ENCODE data around the gene CNPPD1. TPM values are rescaled to one million over a fixed set of nuclear protein-coding genes. Genes with fewer than 3 reads are reported as not detected.

Gene CNPPD1
- total RNA-seq, 4 donors from 2014 or later, result 50.6 to 82.0 (median 66.0) TPM

DNA sequence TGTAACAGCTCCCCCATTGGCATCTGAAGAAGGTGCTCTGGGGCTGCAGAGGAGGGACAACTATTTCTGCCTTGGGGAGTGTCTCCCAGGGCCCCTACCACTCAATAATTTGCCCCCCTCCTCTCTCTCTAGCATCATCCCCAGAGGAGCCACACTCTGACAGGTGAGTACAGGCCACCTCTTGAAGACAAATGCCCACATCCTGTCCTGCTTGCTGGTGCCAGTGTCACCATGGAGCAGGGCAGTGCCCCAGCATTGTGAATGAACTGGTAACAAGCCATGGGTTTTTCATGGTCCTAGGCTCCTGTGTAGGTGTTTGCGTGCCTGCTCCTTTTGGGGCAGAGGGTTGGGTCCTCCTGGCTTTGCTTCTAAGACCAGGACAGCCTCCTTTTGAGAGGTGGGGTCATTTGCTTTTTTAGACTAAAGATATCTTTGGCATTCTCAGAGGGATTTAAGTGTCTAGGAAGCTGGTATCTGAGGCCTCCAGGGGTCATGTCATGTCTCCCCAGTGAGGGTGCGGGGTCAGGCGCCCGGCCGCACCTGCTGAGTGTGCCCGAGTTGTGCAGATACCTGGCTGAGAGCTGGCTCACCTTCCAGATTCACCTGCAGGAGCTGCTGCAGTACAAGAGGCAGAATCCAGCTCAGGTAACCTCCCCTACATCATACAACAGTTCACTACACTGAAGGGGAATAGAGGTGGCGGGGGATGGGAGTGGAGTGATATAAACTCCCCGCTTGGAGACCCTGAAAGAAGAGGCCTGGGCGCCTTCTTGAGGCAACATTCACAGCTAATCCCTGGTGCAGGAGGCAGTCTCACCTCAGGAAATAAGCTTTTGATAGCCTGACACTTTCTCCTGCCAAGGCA, 3.1 kb upstream of the CNPPD1 start:
- 97 to 100% methylated on average over 2 to 5 of the region's 9 CpGs for whole genome bisulfite sequencing, 2 donors (ENCODE audit: low coverage in 1 of 2)
- H3K36me3 ChIP-seq, result peaks cover 0 to 56% of the 10 kb centered on the region in 2 donors
- no peaks in the 10 kb centered on the region for H3K9me3 ChIP-seq
- no peak overlapping the region for H3K27ac ChIP-seq
- no peak for ATAC-seq
- H3K4me1 ChIP-seq, result peaks cover 0 to 46% (median 25%) of the 10 kb centered on the region in 3 donors
- TF ChIP-seq EP300 (IDR thresholded peaks at IDR 0.05) (no peak), POLR2AphosphoS5 (IDR thresholded peaks at IDR 0.05) (no peak), POLR2A (IDR thresholded peaks at IDR 0.05) (no peak)
- TF ChIP-seq, protein P1, sequence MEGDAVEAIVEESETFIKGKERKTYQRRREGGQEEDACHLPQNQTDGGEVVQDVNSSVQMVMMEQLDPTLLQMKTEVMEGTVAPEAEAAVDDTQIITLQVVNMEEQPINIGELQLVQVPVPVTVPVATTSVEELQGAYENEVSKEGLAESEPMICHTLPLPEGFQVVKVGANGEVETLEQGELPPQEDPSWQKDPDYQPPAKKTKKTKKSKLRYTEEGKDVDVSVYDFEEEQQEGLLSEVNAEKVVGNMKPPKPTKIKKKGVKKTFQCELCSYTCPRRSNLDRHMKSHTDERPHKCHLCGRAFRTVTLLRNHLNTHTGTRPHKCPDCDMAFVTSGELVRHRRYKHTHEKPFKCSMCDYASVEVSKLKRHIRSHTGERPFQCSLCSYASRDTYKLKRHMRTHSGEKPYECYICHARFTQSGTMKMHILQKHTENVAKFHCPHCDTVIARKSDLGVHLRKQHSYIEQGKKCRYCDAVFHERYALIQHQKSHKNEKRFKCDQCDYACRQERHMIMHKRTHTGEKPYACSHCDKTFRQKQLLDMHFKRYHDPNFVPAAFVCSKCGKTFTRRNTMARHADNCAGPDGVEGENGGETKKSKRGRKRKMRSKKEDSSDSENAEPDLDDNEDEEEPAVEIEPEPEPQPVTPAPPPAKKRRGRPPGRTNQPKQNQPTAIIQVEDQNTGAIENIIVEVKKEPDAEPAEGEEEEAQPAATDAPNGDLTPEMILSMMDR (IDR thresholded peaks at IDR 0.05), result no peak
- no peaks in the 10 kb centered on the region for H3K27me3 ChIP-seq
- H3K4me3 ChIP-seq, result peak overlapping the region in 1 of 2 donors; percentile 99

DNA sequence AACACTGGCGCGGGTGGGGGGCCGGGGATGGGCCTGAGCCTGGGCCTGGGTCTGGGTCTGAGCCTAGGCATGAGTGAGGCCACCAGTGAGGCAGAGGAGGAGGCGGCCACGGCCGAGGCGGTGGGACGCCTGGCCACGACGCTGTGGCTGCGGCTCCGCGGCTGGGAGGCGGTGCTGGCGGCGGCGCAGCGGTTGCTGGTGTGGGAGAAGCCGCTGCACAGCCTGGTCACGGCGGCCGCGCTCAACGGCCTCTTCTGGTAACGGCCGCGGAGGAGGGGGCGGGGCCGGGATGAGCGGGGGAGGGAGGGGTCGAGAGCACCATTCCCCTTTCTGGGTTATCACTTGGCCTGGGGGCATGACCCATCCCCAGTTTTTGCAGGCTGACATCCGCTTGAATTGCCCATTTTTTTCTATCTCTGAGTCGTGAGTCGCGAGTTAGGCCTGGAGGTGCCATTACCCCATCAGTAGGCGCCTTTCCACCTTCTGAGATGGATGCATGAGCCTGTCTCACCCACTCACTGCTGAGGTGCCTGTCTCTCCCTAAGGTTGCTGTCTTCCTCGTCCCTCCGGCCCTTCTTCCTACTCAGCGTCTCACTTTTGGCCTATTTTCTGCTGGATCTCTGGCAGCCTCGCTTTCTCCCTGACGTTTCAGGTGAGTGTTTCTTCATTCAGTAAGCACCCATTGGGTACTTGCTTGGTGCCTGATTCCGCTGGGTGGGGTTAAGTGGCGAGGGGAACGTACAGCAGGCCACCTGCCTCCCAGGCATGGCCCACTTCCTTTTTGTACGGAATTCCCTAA, 1.9 kb upstream of the CNPPD1 start:
- no peaks in the 10 kb centered on the region for H3K9me3 ChIP-seq
- H3K4me3 ChIP-seq, result peak overlapping the region; percentile 82 to 99
- peaks cover 0 to 52% (median 26%) of the 10 kb centered on the region in 3 donors for H3K4me1 ChIP-seq
- H3K27me3 ChIP-seq, result no peaks in the 10 kb centered on the region
- WGBS, 2 donors (ENCODE audit: low coverage in 1 of 2), result 3% methylated on average over 8 to 13 of the region's 45 CpGs
- H3K27ac ChIP-seq, result peak overlapping the region; percentile 95 to 99 (median 96)
- TF ChIP-seq, protein P1 (IDR thresholded peaks at IDR 0.05), result peak in 1 of 4 experiments; percentile 8
- no peak for TF ChIP-seq POLR2AphosphoS5 (IDR thresholded peaks at IDR 0.05)
- TF ChIP-seq EP300 (IDR thresholded peaks at IDR 0.05), result no peak
- TF ChIP-seq POLR2A (IDR thresholded peaks at IDR 0.05), result no peak
- ATAC-seq, result no peak
- peaks cover 0 to 58% of the 10 kb centered on the region in 2 donors for H3K36me3 ChIP-seq

DNA sequence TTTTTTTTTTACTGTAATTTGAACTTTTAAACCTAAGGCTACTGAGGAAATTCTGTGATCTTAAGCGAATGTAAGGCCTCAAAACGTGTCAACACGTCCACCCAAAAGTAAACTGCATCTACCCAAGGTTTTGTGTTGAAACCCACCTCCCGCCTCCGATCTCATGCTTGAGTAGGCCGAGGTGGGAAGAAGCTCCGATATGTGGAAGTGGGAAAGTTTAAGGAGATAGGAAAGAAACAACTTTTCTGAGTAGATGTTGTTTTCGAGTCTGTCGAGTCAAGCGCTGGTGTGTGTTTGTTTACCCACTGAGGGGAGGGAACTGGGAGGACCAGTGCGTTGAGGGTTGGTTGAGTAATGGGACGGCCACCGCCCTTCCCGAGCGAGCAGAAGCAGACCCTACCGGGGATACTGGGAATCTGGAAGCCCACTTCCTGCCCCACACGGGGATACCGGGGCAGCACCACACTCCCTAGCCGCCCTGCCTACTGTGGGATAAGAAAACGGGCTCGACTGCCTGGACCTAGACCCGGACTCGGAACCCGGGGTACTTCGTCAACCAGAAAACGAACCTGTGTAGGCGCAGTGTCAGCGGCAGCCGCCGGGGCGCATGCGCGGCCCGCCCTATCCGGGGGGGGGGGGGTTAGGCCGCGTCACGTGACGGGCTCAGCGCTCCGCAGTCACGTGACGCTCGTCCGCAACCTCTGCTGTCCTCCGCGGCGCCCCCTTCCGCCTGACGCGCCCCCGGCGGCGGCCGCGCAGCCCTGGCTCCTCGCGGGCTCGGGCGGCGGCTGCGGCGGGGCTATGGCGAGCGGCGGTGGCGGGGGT, 1.0 kb upstream of the CNPPD1 start, which contains the start of gene RETREG2:
Gene RETREG2 (plus strand): TSS at position 724 of the 825 bp plus-strand sequence. CDS start 78 bp downstream, at position 802.
- Histone ChIP-seq H3K9me3 (no peaks in the 10 kb centered on the region), H3K4me1 (peaks cover 0 to 52% (median 26%) of the 10 kb centered on the region in 3 donors), H3K36me3 (peaks cover 0 to 58% of the 10 kb centered on the region in 2 donors), H3K27ac (peak within 1 kb of the TSS; percentile 95 to 99 (median 96)), H3K27me3 (no peaks in the 10 kb centered on the region), H3K4me3 (peak within 1 kb of the TSS; percentile 82 to 99)
- 1 to 2% methylated on average over 9 to 16 of the region's 67 CpGs for WGBS, 2 donors (ENCODE audit: low coverage in 1 of 2)
- peak; percentile 87 for ATAC-seq
- TF ChIP-seq EP300 (IDR thresholded peaks at IDR 0.05) (no peak), POLR2AphosphoS5 (IDR thresholded peaks at IDR 0.05) (peak; percentile 98), POLR2A (IDR thresholded peaks at IDR 0.05) (peak; percentile 97 to 98)
- TF ChIP-seq, protein P1 (IDR thresholded peaks at IDR 0.05), result peak in 3 of 4 experiments; percentile 48 to 68 (median 65)

DNA sequence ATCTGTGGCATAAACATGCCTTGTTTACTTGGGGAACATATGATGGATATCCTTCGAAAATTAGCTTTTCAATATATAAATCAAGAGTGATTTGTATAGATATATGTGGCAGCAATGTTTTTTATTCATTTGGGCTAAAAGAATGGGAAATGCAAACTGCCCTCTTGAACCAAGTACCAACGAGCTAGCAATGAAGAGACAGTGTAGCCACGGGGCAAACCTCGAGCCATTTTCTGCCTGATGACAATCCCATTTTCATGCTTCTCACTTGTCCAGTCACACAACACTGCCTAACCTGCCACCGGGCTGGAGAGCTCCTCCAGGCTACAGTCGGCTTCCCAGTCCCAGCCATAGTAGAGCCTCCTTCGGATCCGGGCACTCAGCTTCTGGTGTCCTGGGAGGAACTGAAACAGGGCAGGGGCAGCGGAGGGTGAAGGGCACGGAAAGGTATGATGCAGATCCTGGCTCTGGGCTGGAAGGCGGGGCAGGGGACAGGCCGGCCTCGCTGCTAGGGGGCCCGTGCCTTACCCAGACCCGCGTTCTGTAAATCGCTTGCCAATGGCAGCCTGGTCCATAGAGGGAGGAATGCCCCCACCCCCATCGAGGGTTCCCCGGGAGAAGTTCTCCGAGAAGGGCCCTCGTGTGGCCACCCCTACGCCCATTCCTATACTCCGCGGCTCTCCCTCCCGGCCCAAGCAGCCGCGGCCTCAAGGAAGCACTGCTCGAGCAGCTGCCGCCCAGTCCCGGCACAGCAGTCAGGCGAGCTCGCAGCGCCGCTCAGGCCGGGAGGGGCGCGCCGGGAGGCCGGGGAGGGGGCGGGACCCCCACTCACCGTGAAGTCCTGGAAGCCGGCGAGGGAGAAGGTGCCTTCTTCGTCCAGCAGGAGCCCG, 552 bp downstream of the CNPPD1 start:
- Histone ChIP-seq H3K36me3 (peaks cover 0 to 54% of the 10 kb centered on the region in 2 donors), H3K27ac (peak overlapping the region; percentile 95 to 99 (median 96)), H3K4me3 (peak overlapping the region; percentile 82 to 99), H3K9me3 (no peaks in the 10 kb centered on the region), H3K27me3 (no peaks in the 10 kb centered on the region), H3K4me1 (peaks cover 0 to 60% (median 31%) of the 10 kb centered on the region in 3 donors)
- 12 to 13% methylated on average over 6 to 8 of the region's 45 CpGs for WGBS, 2 donors (ENCODE audit: low coverage in 1 of 2)
- TF ChIP-seq, protein P1 (IDR thresholded peaks at IDR 0.05), result peak in 2 of 4 experiments; percentile 5 to 45
- no peak for TF ChIP-seq POLR2AphosphoS5 (IDR thresholded peaks at IDR 0.05)
- TF ChIP-seq POLR2A (IDR thresholded peaks at IDR 0.05), result peak in 1 of 2 donors; percentile 7
- ATAC-seq, result peak; percentile 29
